GM19395 (cell line): Measurements from ENCODE around the gene CBFB.

Experiments used
- ATAC-seq: cut with Tn5 transposase; IDR thresholded peaks from one replicate; pipeline ENCODE4 v1.9.1; 2021; ENCODE audit warnings: mild to moderate bottlenecking, moderate library complexity; ENCODE audit not compliant: unreplicated experiment

Gene CBFB

GRCh38 chr16:67016681-67017420 lies 12.1 kb upstream of the CBFB start:
- no peak for ATAC-seq

GRCh38 chr16:67017421-67017750 lies 11.6 kb upstream of the CBFB start:
- no peak for ATAC-seq

- peak; percentile 84 for ATAC-seq
Measured at GRCh38 chr16:67017810-67018488, 11.0 kb upstream of the CBFB start.

- no peak for ATAC-seq
Measured at GRCh38 chr16:67019171-67019570, 9.8 kb upstream of the CBFB start.

GRCh38 chr16:67021321-67021720 lies 7.6 kb upstream of the CBFB start:
- ATAC-seq: no peak

- no peak for ATAC-seq
Measured at GRCh38 chr16:67022531-67023214, 6.3 kb upstream of the CBFB start.

- no peak for ATAC-seq
Measured at GRCh38 chr16:67023689-67024088, 5.3 kb upstream of the CBFB start.

- ATAC-seq: no peak
Measured at GRCh38 chr16:67024384-67025209, 4.4 kb upstream of the CBFB start.

- ATAC-seq: no peak
Measured at GRCh38 chr16:67025210-67025550, 3.8 kb upstream of the CBFB start.

GRCh38 chr16:67026570-67026969 lies 2.4 kb upstream of the CBFB start:
- no peak for ATAC-seq

GRCh38 chr16:67027046-67027445 lies 1.9 kb upstream of the CBFB start:
- ATAC-seq: no peak

- ATAC-seq: no peak
Measured at GRCh38 chr16:67028167-67028695, 718 bp upstream of the CBFB start.

- ATAC-seq: peak; percentile 41
Measured at GRCh38 chr16:67029254-67030096, 526 bp downstream of the CBFB start.

GRCh38 chr16:67030221-67030962 lies 1.4 kb downstream of the CBFB start:
- no peak for ATAC-seq

GRCh38 chr16:67034487-67034886 lies 5.5 kb downstream of the CBFB start:
- no peak for ATAC-seq

- ATAC-seq: no peak
Measured at GRCh38 chr16:67035364-67035763, 6.4 kb downstream of the CBFB start.

- ATAC-seq: no peak
Measured at GRCh38 chr16:67036323-67036741, 7.4 kb downstream of the CBFB start.

GRCh38 chr16:67039260-67040020 lies 10.5 kb downstream of the CBFB start:
- ATAC-seq: peak; percentile 65

- ATAC-seq: no peak
Measured at GRCh38 chr16:67040166-67040565, 11.2 kb downstream of the CBFB start.
